Left forelimb (tissue), 1 donor: ENCODE data around the gene INO80.
A peak's percentile ranks its signal among the peaks of the same experiment; 100 is the strongest.
"Not testable (repeated sequence)": the region's sequence is repeated elsewhere in the genome, so short reads cannot be mapped to it uniquely, and the experiment has no call there.

Source experiments
- DNase-seq: peaks from one replicate; pipeline ENCODE4 v3.0.0-alpha.2; 2018; ENCODE audit warnings: low spot score

Gene INO80

DNA sequence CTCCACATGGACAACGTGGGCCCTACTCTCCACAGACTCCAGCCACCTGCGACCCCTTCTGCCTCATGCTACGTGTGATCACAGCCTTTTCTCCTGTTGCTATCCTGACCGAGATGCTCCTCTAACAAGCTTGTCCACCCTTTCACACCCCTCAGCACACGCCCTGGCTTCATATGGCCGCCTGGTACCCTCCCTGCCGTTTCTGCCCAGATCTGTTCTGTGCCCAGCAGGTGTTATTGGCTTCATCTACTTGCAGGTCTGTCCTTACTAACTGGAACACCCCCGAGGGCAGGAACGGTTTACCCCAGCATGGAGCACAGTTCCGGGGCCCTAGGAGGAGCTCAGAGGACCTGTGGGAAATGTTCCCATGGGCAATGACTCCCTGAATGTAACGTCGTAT is 152.9 kb downstream of the INO80 start:
- DNase-seq = no peak

DNA sequence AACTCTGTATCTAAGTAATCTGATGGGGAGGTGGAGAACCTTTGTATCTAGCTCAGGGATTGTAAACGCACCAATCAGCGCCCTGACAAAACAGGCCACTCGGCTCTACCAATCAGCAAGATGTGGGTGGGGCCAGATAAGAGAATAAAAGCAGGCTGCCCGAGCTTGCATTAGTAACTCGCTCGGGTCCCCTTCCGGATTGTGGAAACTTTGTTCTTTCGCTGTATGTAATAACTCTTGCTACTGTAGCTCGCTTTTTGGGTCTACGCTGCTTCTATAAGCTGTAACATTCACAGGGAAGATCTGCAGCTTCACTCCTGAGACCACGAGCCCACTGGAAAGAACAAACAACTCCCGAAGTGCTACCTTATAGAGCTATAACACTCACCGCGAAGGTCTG is 153.8 kb downstream of the INO80 start:
- DNase-seq = not testable (repeated sequence)

DNA sequence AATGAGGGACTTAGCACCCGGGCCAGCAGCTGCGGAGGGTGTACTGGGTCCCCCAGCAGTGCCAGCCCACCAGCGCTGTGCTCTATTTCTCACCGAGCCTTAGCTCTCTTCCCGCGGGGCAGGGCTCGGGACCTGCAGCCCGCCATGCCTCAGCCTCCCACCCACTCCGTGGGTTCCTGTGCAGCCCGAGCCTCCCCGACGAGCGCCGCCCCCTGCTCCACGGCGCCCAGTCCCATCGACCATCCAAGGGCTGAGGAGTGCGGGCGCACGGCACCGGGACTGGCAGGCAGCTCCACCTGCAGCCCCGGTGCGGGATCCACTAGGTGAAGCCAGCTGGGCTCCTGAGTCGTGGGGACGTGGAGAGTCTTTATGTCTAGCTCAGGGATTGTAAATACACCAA is 154.3 kb downstream of the INO80 start:
- not testable (repeated sequence) for DNase-seq

DNA sequence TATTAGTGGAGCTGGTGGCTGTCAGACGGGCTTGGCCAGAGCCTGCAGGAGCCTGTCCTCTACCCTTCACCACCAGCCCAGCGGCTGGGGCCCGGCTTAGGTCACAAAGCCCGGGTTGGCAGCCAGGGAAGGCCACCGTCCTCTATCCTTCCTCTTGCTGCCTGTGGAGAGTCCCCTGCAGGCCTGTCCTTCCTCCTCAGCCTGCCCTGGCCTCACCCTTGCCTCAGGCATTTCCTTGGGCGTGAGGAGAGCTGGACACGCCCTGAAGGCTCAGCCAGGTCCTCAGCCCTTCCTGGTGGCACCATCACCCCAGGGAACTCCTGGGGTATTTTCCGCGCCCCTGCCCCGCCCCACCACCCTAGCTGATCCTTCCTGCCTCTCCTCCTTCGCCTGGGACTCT is 155.2 kb downstream of the INO80 start:
- DNase-seq = no peak

DNA sequence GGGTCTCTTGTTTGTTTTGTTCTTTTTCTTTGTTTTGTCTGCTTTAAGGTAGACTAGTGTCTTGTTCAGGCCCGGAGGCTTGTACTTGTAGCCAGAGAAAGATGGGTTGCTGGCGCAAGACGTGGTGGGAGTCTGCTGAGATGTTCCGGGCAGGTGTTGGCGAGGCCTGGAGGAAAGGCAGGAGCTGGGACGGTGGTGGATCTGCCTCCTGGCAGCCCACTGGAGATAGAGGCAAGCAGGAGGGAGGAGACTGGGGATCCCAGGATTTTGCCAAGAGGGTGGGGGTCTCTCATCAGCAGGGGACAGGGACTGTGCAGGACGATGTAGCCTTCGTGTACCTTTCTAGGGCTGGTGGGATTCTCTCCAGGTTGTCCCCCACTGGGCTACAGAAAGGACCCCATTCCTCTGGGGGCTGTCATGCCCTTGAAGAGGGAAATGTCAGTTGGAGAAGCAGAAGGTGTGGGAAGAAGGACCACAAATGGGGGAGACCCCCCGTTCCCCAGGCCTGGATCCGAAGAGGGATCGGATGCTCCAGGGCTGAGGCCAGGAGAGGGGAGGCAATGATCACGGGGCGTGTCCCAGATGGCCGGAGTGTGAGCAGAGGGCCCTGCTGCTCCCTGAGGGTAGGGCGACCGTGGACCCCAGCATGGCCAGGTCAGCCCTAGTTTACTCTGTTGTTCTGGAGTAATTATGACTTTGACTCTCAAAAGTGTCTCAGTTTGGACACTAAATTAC is 155.8 kb downstream of the INO80 start:
- DNase-seq = no peak

DNA sequence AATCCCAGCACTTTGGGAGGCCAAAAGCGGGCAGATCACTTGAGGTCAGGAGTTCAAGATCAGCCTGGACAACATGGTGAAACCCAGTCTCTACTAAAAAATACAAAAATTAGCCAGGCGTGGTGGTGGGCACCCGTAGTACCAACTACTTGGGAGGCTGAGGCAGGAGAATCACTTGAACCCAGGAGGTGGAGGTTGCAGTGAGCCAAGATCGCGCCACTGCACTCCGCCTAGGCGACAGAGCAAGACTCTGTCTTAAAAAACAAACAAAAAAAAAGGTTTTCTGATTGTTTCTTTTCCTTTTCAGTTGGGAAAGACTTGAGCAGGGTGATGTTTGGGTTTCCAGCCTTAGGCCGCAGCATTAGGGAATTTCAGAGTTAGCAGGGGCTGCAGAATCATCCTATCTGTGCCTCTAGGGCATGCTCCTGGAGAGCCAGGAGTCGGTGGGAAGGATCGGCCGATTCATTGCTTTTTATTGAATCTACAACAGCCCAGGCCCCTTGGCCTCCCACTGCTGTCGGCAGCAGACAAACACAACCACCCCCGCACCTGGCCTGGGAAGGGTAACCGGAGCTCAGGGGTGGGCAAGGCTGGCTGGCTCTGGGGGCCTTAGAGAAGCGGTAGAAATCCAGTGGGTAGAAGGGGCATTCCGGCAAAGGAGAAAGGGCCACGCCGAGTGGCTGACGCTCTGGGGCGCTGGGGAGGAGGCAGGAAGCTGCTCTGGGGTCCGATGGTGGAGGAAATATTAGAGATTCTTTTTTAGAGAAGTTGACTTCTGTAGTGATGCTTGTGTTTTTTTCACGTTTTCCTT is 156.5 kb downstream of the INO80 start:
- no peak for DNase-seq

DNA sequence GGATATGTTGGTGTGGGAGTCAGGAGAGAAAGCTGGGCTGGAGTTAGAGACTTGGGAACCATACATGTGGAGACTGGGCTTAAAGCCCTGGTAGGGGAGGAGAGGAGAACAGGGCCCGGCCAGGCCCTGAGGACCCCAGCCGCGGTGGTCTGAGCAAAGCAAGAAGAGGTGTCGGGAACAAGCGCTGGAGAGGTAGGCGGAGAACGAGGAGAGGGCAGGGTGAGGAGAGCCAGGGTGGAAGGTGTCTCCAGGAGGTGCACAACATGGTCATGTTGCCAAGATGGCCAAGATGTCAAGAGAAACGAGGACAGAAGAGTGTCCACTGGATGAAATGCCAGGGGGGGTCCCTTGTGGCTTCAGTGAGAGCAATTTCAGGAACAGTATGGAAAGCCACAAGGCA is 157.4 kb downstream of the INO80 start:
- no peak for DNase-seq

DNA sequence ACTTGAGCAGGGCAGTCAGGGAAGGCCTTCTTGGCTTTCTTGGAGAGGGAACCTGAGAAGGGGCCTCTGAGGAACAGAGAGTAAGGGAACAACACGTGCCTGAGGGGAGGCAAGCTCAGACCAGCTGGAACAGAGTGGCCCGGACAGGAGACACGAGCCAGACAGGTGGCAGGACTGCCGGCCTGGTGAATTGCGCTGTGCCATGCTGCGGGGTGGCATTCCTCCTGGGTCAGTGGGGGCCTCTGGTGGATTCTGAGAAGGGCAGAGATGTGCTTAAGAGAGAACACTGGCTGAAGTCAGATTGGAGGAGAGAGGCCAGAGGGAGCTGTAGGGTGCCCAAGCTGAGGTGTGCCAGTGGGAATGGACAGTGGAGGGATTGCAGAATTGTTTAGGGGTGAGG is 157.9 kb downstream of the INO80 start:
- no peak for DNase-seq

DNA sequence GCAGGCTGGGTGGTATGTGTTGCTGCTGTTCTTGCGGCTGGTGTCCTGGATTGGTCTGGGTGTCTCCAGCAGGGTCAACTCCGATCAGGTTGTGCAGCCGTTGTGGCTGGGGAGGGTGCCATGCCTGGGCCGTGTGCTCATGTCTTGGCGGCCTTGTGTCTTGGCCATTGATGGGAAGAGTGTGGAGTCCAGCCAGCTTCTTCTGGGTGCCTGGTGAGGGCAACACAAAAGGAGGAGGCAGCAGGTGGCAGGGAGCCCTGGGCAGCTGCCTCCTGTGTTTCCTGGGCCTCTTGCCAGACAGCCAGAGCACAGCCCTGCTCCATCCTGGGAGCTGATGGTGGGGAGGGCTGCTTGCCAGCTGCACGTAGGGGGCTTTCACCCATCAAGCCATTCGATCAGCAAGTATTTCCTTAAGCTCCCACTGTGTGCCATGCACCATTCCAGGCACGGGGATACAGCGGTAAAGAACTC is 158.5 kb downstream of the INO80 start:
- no peak for DNase-seq

DNA sequence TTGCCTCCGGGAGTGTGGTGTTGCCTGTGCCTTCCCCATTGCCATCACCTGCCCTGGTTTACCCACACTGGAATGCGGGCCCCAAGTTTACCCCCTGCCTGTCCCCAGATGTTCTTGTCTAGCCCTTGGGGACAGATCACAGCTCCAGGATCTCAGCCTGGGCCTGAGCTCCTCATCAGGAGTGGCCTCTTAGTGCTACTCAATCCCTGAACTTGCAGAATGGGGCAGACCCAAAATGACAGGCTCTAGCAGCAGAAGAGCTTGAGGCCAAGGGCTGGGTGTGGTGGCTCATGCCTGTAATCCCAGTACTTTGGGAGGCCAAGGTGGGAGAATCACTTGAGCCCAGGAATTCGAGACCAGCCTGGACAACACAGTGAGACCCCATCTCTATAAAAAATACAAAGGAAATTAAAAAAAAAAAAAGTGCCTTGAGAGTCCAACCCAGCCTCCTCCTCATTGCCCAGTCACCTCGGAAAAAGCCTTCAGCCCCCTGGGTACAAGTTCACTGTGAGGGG is 159.0 kb downstream of the INO80 start:
- no peak for DNase-seq

DNA sequence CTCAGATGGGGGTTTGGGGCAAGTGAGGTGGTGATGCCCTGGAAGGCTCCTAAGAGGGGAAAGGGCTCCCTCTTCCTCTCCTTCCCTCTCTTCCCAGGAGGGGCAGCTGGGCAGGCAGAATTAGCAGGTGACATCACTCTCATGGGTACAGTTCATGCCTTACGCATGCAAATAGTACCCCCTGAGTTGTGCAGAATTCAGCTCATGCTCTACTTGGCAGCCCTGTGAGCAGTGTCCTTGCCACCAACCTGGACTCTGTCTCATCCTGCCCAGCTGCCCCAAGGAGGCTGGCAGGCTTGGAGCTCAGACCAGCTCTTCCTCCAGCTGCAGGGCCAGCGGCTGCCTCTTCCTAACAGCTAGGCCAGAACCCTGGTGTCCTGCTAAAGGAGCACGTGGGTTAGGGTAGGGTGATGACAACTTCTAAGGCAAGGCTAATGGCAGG is 159.5 kb downstream of the INO80 start:
- no peak for DNase-seq

DNA sequence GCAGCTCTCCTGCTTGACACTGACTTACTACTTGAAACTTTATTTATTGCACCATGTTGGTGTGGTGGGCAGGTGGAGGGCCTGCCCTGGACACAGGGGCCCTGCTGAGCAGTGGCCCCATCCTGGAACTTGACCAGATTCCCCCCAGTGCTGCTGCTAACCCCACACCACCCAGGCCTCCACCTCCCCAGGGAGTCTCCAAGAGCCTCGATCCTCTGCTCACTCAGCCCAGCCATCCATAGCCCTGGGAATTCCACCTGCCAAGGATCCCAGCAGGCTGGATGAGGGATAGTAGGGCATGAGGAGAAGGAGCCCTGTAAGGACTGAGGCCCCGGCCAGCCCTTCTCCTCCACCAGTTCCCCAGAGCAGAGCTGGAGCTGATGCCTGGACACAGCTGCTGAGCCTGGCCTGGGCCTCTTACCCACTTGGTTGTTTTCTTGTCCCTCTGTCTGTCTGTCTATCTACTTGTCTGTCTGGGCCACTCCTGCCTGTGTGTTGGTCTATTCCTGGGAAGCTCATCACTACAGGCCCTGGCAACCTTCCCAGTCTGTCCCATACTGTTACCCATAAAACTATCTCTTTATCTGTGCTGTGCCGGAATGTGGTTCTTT is 160.0 kb downstream of the INO80 start:
- DNase-seq = no peak

DNA sequence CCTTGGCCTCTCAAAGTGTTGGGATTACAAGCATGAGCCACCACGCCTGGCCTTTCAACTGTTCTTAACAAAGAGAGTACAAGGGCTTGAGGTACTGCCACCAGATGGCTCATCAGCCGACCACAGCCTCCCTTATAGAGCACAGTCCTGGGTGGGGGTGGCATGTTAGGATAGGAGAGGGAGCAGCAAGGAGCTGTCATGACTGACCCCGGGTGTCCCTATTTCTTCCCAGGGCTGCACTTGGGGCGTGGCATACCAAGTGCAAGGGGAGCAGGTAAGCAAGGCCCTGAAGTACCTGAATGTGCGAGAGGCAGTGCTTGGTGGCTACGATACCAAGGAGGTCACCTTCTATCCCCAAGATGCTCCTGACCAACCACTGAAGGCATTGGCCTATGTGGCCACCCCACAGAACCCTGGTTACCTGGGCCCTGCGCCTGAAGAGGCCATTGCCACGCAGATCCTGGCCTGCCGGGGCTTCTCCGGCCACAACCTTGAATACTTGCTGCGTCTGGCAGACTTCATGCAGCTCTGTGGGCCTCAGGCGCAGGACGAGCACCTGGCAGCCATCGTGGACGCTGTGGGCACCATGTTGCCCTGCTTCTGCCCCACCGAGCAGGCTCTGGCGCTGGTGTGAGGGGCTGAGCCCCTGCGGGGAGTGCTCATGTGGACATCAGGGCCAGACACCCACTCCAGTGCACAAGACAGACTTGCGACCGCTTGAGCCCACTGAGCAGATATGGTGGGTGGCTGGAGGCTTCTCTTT is 160.8 kb downstream of the INO80 start:
- no peak for DNase-seq

DNA sequence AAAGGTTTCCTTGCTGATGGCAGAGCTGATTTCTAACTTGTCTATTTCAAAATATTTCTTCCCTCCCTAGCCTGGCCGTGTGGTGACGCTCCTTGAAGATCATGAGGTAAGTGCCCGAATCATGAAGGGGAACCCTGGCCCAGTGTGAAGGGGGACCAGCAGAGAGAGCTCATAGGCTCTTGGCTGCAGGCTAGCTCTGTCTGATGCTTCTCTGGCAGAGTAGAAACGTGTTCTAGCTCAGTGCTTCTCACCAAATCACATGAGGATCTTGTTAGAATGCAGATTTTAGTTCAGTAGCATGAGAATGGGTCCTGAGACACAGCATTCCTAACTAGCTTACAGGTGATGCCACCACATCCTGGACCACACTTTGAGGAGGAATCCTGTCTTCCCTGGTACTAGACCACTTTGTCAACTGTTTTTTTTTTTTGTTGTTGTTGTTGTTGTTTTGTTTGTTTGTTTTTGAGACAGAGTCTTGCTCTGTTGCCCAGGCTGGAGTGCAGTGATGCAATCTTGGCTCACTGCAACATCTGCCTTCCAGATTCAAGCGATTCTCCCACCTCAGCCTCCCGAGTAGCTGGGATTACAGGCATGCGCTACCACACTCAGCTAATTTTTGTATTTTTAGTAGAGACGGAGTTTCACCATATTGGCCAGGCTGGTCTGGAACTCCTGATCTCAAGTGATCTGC is 161.8 kb downstream of the INO80 start:
- DNase-seq = not testable (repeated sequence)

DNA sequence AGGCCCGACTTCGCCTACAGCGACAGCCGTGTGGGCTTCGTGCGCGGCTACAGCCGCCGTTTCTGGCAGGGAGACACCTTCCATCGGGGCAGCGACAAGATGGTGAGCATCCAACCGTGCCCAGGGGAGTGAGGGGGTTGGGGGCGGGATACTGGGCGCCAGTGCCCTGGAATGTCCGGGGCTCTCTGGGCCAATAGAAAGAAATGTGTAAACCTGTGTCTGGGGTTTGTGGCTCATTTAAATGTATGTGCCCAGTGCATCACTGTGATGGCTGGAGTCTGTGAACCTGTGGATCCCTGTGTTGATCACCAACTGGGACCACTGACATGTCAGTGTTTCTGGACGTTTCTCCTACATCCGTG is 162.4 kb downstream of the INO80 start:
- no peak for DNase-seq

DNA sequence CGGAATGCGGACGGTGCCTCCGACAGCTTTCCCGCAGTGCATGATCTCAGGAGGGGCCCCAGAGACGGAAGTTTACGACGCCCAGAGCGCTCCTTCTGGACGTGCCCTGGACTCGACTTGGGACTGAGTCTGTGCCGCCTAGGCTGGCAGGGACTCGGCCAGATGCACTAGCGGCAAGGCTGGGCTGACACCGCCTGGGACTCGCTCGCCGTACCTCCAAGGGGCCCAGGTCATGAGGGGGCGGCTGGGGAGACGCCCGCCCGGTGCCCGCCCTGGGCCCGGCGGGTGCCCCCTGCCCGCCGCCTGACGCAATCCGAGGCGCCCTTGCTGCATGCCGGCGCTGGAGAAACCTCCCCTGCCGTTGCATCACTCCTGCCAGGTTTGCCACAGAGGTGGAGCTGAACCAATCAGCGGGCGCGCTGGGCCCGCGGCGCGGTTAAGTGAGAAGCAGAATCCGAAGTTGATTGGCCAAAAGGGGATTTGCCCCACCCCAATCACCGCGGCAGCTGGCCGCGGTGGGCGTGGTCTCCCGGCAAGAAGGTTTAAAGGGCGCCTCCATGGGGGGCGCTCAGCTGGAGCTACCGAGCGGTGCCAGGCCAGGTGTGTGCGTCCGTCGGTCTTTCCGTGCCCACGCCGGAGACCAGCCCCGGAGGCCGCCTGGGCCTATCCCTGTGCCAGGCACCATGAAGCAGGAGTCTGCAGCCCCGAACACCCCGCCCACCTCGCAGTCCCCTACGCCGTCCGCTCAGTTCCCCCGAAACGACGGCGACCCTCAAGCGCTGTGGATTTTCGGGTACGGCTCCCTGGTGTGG is 163.0 kb downstream of the INO80 start, which contains the start of gene CHAC1:
CHAC1 (plus strand) TSS at position 571 of the 812 bp plus-strand sequence; CDS start at position 684, 113 bp downstream.
- peak; percentile 88 for DNase-seq

DNA sequence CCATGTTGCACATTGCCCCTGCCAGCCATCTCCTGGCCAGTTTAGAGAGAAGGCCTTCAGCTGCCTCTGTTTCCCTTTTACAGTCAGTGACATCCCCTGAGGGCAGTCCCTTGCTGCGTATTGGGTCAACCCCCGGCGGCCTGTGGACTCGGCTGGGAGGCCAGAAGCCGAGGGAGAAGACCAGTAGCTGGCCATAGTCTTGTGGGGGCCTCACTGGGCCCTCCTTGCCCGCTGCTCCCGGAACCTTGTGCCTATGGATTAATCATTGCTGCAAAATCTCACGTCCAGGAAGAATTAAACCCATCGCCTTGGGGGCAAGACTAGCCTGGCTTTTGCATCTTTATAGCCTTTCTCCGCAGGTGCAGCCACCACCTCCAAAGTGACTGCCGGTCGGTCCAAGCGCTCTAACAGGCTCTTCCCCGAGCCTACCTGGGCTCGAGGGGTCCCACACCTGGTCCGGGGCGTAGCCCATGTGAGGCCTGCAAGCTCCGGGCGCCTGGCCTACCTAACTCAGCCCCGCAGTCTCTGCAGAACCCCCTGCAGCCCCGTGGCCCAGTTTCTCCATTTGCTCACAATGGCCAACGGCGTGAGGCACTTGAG is 163.7 kb downstream of the INO80 start:
- DNase-seq = no peak

DNA sequence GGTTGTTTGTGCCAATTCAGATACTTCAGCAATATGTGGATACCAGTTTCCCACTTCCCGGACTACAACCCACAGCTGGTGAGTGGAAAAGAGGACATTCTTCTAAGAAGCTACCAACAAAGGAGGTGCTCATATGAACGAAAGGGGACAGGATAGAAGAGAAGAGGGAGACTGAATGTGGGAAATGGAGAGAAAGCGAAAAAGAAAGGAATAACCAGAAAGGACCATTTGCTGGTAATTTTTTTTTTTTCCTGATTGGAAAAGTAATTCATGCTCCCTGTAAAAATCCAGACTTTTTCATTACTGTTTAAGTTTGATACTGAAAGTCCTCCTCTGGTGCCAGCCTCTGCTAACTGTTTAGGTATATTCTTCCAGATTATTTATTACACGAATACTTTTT is 164.3 kb downstream of the INO80 start:
- no peak for DNase-seq

DNA sequence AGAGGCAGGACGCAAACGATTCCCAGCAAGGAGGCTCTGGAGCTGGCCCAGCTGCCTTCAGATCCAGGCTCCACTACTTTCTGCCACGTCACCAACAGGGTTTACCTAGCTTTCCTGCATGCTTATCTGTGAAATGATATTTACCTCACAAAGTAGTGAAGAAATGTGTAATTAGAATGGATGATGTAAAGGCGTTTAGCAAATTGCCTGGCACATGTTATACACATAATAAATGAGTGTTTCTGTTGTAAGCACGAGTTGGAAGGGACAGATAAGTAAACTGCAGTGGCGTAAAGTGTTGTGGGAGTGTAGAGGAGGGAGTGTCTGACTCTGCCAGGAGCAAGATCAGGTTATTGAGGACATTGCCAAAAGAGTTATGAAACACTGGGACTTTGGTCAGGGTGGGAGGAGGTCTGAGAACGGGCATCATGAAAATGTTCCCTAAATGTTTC is 166.3 kb downstream of the INO80 start:
- no peak for DNase-seq
